ENCODE measurements around the gene RFLNA. TPM values are rescaled to one million over a fixed set of nuclear protein-coding genes. Genes with fewer than 3 reads are reported as not detected.

The RFLNA gene
- total RNA-seq, 1 donor from 2014 or later = 1.4 TPM

- H3K9me3 Mint-ChIP-seq = peaks cover 14% of the 10 kb centered on the region
- H3K4me3 ChIP-seq = no peak overlapping the region
- no peak overlapping the region for H3K27ac ChIP-seq
- H3K4me2 ChIP-seq = no peak overlapping the region
- peaks cover 20% of the 10 kb centered on the region for H3K27me3 Mint-ChIP-seq (ENCODE audit: insufficient read depth, low read depth)
- H3K36me3 Mint-ChIP-seq = peaks cover 2% of the 10 kb centered on the region
- no peaks in the 10 kb centered on the region for H3F3A ChIP-seq (ENCODE audit: low read depth)
- no peak overlapping the region for H3K4me3 Mint-ChIP-seq
- H3K9ac ChIP-seq = no peak overlapping the region
- no peaks in the 10 kb centered on the region for H3K79me2 ChIP-seq (ENCODE audit: low read depth)
- no peak overlapping the region for H3K27ac Mint-ChIP-seq
- DNase-seq (ENCODE audit: low spot score) = no peak
- H3K36me3 ChIP-seq = no peaks in the 10 kb centered on the region
- no peak for TF ChIP-seq EZH2 (IDR thresholded peaks at IDR 0.05)
- no peak for TF ChIP-seq EZH2phosphoT487 (IDR thresholded peaks at IDR 0.05)
- TF ChIP-seq CTCF (IDR thresholded peaks at IDR 0.05) = no peak
- H2AFZ ChIP-seq (replicated peaks) = peak overlapping the region; percentile 68
- H4K20me1 ChIP-seq (ENCODE audit: low read depth) = no peaks in the 10 kb centered on the region
- H3K4me1 Mint-ChIP-seq = peaks cover 24% of the 10 kb centered on the region
- H3K27me3 ChIP-seq = no peaks in the 10 kb centered on the region
- peaks cover 8% of the 10 kb centered on the region for H3K4me1 ChIP-seq
- no peaks in the 10 kb centered on the region for H3K9me3 ChIP-seq (ENCODE audit: low read depth)
Observed at GRCh38 chr12:124279846-124280360, 15.0 kb upstream of the RFLNA start.

GRCh38 chr12:124281309-124281708, 13.6 kb upstream of the RFLNA start:
- H3K9me3 Mint-ChIP-seq = peaks cover 22% of the 10 kb centered on the region
- no peaks in the 10 kb centered on the region for H3K79me2 ChIP-seq (ENCODE audit: low read depth)

GRCh38 chr12:124282287-124282686, 12.6 kb upstream of the RFLNA start:
- Histone ChIP-seq H3K27ac (no peak overlapping the region), H3K79me2 (ENCODE audit: low read depth) (no peaks in the 10 kb centered on the region), H3F3A (ENCODE audit: low read depth) (no peaks in the 10 kb centered on the region), H3K36me3 (no peaks in the 10 kb centered on the region), H3K9ac (no peak overlapping the region), H3K27me3 (no peaks in the 10 kb centered on the region), H3K4me2 (no peak overlapping the region), H3K9me3 (ENCODE audit: low read depth) (no peaks in the 10 kb centered on the region), H3K4me3 (no peak overlapping the region), H4K20me1 (ENCODE audit: low read depth) (no peaks in the 10 kb centered on the region), H3K4me1 (peaks cover 8% of the 10 kb centered on the region), H2AFZ (replicated peaks) (no peak overlapping the region)
- Mint-ChIP-seq H3K36me3 (peaks cover 2% of the 10 kb centered on the region), H3K9me3 (peaks cover 25% of the 10 kb centered on the region), H3K27ac (no peak overlapping the region), H3K4me1 (peaks cover 27% of the 10 kb centered on the region), H3K4me3 (no peak overlapping the region), H3K27me3 (ENCODE audit: insufficient read depth, low read depth) (peaks cover 22% of the 10 kb centered on the region)
- TF ChIP-seq CTCF (IDR thresholded peaks at IDR 0.05) (no peak), EZH2phosphoT487 (IDR thresholded peaks at IDR 0.05) (no peak), EZH2 (IDR thresholded peaks at IDR 0.05) (no peak)
- DNase-seq (ENCODE audit: low spot score) = no peak

More at GRCh38 chr12:124281309-124281708, 13.6 kb upstream of the RFLNA start:
- no peak overlapping the region for H3K4me3 ChIP-seq
- H3K36me3 ChIP-seq = no peaks in the 10 kb centered on the region
- no peak overlapping the region for H3K9ac ChIP-seq
- TF ChIP-seq EZH2phosphoT487 (IDR thresholded peaks at IDR 0.05) = no peak
- TF ChIP-seq CTCF (IDR thresholded peaks at IDR 0.05) = no peak
- TF ChIP-seq EZH2 (IDR thresholded peaks at IDR 0.05) = no peak
- H3K27me3 ChIP-seq = no peaks in the 10 kb centered on the region
- peaks cover 21% of the 10 kb centered on the region for H3K27me3 Mint-ChIP-seq (ENCODE audit: insufficient read depth, low read depth)
- no peak overlapping the region for H3K27ac ChIP-seq
- H3K4me1 Mint-ChIP-seq = peaks cover 24% of the 10 kb centered on the region
- H3F3A ChIP-seq (ENCODE audit: low read depth) = no peaks in the 10 kb centered on the region
- H4K20me1 ChIP-seq (ENCODE audit: low read depth) = no peaks in the 10 kb centered on the region
- no peak overlapping the region for H3K4me2 ChIP-seq
- H3K4me1 ChIP-seq = peaks cover 8% of the 10 kb centered on the region
- peak overlapping the region; percentile 31 for H3K27ac Mint-ChIP-seq
- H3K9me3 ChIP-seq (ENCODE audit: low read depth) = no peaks in the 10 kb centered on the region
- DNase-seq (ENCODE audit: low spot score) = no peak
- H3K36me3 Mint-ChIP-seq = peaks cover 2% of the 10 kb centered on the region
- H2AFZ ChIP-seq (replicated peaks) = no peak overlapping the region
- H3K4me3 Mint-ChIP-seq = no peak overlapping the region
